ENCODE results near the gene VTI1A. TPM values are rescaled to one million over a fixed set of nuclear protein-coding genes. Genes with fewer than 3 reads are reported as not detected.

VTI1A gene
- total and polyA plus RNA-seq, 2 experiments from 2014 or later: 26.8 to 31.0 TPM

DNA sequence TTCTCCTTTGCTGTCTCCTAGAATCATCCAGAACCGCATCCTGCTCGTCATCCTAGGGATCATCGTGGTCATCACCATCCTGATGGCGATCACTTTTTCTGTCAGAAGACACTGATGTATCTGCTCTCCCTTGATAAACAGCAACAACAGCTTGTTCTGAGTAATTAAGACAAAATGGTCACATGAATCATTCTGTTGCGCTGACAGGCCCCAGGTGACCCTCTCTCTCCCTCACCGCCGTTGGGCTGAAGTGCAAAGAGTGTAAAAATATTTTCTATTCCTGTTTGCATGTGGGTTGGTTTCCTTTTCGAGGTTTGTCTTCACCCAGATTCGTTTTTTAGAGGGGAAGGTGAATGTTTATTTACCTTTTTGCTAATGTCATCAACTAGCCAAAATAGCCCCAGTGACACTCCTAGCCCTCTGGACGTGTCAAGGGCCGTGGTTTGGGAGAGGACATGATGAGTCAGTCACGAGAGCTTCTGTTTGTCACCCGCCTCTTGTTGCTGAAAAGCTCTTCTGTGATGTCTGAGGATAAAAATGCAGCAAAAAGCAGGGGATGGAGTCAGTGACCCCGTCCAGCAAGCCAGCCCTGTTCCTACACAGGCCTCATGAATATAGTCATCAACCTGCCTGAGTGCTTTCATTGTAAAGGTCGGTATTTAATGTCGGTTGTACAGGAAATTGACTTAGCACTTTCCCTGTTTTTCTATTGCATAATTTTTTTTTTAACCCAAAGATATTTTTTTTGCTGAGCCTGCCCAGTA lies 368.4 kb downstream of the VTI1A start:
- H3K4me2 ChIP-seq: peak overlapping the region; percentile 41; the same call in 1 of the 2 replicates
- no peaks in the 10 kb centered on the region; the same call in 1 of the 2 replicates for H3K36me3 ChIP-seq (ENCODE audit: insufficient read depth)
- peaks cover 19% of the 10 kb centered on the region for H3K27me3 Mint-ChIP-seq (ENCODE audit: insufficient read depth, low read depth, poor library complexity)
- ATAC-seq (no peak), DNase-seq (ENCODE audit: low spot score) (no peak)
- peaks cover 21% of the 10 kb centered on the region for H3F3A ChIP-seq (replicated peaks; ENCODE audit: low read depth)
- no peak overlapping the region for H3K4me3 ChIP-seq
- H3K4me3 Mint-ChIP-seq: no peak overlapping the region; the same call in 2 of the 3 replicates
- H4K20me1 ChIP-seq (replicated peaks; ENCODE audit: insufficient read depth): no peaks in the 10 kb centered on the region
- no peaks in the 10 kb centered on the region for H3K79me2 ChIP-seq (replicated peaks; ENCODE audit: insufficient read depth)
- no peak overlapping the region for H2AFZ ChIP-seq
- H3K4me1 Mint-ChIP-seq: peaks cover 78% of the 10 kb centered on the region
- H3K9me3 Mint-ChIP-seq: peaks cover 3% of the 10 kb centered on the region; the same call in 1 of the 3 replicates
- H3K36me3 Mint-ChIP-seq (ENCODE audit: low read depth): no peaks in the 10 kb centered on the region; the same call in 1 of the 3 replicates
- H3K9me2 ChIP-seq (ENCODE audit: insufficient read depth): peaks cover 4% of the 10 kb centered on the region
- H3K4me1 ChIP-seq (ENCODE audit: insufficient read depth): peaks cover 54% of the 10 kb centered on the region
- peaks cover 26% of the 10 kb centered on the region for H3K27me3 ChIP-seq (ENCODE audit: insufficient read depth)
- no peak overlapping the region for H3K27ac ChIP-seq (ENCODE audit: low read depth)
- no peak overlapping the region for H3K27ac Mint-ChIP-seq
- no peak for TF ChIP-seq JUNB (IDR thresholded peaks at IDR 0.05; ENCODE audit: unreplicated experiment)
- TF ChIP-seq ZNF114 (CRISPR knock-in tag; IDR thresholded peaks at IDR 0.05): no peak
- TF ChIP-seq NANOG (IDR thresholded peaks at IDR 0.05; ENCODE audit: borderline replicate concordance): no peak
- no peak for TF ChIP-seq EZH2phosphoT487 (IDR thresholded peaks at IDR 0.05; ENCODE audit: unreplicated experiment)
- no peak for TF ChIP-seq POLR2AphosphoS5 (IDR thresholded peaks at IDR 0.05; ENCODE audit: low read depth)
- TF ChIP-seq STAT1 (IDR thresholded peaks at IDR 0.05; ENCODE audit: unreplicated experiment): no peak
- no peak for TF ChIP-seq CREB1 (CRISPR knock-in tag; IDR thresholded peaks at IDR 0.05; ENCODE audit: low read depth)
- TF ChIP-seq, protein P1, sequence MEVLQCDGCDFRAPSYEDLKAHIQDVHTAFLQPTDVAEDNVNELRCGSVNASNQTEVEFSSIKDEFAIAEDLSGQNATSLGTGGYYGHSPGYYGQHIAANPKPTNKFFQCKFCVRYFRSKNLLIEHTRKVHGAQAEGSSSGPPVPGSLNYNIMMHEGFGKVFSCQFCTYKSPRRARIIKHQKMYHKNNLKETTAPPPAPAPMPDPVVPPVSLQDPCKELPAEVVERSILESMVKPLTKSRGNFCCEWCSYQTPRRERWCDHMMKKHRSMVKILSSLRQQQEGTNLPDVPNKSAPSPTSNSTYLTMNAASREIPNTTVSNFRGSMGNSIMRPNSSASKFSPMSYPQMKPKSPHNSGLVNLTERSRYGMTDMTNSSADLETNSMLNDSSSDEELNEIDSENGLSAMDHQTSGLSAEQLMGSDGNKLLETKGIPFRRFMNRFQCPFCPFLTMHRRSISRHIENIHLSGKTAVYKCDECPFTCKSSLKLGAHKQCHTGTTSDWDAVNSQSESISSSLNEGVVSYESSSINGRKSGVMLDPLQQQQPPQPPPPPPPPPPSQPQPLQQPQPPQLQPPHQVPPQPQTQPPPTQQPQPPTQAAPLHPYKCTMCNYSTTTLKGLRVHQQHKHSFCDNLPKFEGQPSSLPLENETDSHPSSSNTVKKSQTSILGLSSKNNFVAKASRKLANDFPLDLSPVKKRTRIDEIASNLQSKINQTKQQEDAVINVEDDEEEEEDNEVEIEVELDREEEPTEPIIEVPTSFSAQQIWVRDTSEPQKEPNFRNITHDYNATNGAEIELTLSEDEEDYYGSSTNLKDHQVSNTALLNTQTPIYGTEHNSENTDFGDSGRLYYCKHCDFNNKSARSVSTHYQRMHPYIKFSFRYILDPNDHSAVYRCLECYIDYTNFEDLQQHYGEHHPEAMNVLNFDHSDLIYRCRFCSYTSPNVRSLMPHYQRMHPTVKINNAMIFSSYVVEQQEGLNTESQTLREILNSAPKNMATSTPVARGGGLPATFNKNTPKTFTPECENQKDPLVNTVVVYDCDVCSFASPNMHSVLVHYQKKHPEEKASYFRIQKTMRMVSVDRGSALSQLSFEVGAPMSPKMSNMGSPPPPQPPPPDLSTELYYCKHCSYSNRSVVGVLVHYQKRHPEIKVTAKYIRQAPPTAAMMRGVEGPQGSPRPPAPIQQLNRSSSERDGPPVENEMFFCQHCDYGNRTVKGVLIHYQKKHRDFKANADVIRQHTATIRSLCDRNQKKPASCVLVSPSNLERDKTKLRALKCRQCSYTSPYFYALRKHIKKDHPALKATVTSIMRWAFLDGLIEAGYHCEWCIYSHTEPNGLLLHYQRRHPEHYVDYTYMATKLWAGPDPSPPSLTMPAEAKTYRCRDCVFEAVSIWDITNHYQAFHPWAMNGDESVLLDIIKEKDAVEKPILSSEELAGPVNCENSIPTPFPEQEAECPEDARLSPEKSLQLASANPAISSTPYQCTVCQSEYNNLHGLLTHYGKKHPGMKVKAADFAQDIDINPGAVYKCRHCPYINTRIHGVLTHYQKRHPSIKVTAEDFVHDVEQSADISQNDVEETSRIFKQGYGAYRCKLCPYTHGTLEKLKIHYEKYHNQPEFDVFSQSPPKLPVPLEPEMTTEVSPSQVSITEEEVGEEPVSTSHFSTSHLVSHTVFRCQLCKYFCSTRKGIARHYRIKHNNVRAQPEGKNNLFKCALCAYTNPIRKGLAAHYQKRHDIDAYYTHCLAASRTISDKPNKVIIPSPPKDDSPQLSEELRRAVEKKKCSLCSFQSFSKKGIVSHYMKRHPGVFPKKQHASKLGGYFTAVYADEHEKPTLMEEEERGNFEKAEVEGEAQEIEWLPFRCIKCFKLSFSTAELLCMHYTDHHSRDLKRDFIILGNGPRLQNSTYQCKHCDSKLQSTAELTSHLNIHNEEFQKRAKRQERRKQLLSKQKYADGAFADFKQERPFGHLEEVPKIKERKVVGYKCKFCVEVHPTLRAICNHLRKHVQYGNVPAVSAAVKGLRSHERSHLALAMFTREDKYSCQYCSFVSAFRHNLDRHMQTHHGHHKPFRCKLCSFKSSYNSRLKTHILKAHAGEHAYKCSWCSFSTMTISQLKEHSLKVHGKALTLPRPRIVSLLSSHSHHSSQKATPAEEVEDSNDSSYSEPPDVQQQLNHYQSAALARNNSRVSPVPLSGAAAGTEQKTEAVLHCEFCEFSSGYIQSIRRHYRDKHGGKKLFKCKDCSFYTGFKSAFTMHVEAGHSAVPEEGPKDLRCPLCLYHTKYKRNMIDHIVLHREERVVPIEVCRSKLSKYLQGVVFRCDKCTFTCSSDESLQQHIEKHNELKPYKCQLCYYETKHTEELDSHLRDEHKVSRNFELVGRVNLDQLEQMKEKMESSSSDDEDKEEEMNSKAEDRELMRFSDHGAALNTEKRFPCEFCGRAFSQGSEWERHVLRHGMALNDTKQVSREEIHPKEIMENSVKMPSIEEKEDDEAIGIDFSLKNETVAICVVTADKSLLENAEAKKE (CRISPR knock-in tag; IDR thresholded peaks at IDR 0.05): no peak
- TF ChIP-seq, protein P2, sequence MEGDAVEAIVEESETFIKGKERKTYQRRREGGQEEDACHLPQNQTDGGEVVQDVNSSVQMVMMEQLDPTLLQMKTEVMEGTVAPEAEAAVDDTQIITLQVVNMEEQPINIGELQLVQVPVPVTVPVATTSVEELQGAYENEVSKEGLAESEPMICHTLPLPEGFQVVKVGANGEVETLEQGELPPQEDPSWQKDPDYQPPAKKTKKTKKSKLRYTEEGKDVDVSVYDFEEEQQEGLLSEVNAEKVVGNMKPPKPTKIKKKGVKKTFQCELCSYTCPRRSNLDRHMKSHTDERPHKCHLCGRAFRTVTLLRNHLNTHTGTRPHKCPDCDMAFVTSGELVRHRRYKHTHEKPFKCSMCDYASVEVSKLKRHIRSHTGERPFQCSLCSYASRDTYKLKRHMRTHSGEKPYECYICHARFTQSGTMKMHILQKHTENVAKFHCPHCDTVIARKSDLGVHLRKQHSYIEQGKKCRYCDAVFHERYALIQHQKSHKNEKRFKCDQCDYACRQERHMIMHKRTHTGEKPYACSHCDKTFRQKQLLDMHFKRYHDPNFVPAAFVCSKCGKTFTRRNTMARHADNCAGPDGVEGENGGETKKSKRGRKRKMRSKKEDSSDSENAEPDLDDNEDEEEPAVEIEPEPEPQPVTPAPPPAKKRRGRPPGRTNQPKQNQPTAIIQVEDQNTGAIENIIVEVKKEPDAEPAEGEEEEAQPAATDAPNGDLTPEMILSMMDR (conservative IDR thresholded peaks at IDR 0.05; ENCODE audit: low read depth in 2 of 2): no peak
- TF ChIP-seq, protein P3, sequence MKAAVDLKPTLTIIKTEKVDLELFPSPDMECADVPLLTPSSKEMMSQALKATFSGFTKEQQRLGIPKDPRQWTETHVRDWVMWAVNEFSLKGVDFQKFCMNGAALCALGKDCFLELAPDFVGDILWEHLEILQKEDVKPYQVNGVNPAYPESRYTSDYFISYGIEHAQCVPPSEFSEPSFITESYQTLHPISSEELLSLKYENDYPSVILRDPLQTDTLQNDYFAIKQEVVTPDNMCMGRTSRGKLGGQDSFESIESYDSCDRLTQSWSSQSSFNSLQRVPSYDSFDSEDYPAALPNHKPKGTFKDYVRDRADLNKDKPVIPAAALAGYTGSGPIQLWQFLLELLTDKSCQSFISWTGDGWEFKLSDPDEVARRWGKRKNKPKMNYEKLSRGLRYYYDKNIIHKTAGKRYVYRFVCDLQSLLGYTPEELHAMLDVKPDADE (IDR thresholded peaks at IDR 0.05): no peak
- TF ChIP-seq, protein P4, sequence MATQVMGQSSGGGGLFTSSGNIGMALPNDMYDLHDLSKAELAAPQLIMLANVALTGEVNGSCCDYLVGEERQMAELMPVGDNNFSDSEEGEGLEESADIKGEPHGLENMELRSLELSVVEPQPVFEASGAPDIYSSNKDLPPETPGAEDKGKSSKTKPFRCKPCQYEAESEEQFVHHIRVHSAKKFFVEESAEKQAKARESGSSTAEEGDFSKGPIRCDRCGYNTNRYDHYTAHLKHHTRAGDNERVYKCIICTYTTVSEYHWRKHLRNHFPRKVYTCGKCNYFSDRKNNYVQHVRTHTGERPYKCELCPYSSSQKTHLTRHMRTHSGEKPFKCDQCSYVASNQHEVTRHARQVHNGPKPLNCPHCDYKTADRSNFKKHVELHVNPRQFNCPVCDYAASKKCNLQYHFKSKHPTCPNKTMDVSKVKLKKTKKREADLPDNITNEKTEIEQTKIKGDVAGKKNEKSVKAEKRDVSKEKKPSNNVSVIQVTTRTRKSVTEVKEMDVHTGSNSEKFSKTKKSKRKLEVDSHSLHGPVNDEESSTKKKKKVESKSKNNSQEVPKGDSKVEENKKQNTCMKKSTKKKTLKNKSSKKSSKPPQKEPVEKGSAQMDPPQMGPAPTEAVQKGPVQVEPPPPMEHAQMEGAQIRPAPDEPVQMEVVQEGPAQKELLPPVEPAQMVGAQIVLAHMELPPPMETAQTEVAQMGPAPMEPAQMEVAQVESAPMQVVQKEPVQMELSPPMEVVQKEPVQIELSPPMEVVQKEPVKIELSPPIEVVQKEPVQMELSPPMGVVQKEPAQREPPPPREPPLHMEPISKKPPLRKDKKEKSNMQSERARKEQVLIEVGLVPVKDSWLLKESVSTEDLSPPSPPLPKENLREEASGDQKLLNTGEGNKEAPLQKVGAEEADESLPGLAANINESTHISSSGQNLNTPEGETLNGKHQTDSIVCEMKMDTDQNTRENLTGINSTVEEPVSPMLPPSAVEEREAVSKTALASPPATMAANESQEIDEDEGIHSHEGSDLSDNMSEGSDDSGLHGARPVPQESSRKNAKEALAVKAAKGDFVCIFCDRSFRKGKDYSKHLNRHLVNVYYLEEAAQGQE (IDR thresholded peaks at IDR 0.05; ENCODE audit: unreplicated experiment): no peak
